HCT116 (cell line): ENCODE results near the gene SFTPD. TPM values are rescaled to one million over a fixed set of nuclear protein-coding genes. Genes with fewer than 3 reads are reported as not detected.

Source experiments
- ATAC-seq: fragments of 200-7000 bp; cut with Tn5 transposase; 2 replicates; pipeline ENCODE4 v1.9.1; 2020; ENCODE audit warnings: mild to moderate bottlenecking, moderate library complexity
- BruUV-seq: library from RNA; stranded (reverse); fragments of 400-500 nt; replicated peaks from 2 replicates; lab custom pipeline; 2021; lab: Mats Ljungman, UMichigan
- CTCF ChIA-PET: fragments of 300-600 bp; sonication (Branson Sonifier 250); formaldehyde crosslinking; loops from one replicate; lab custom pipeline; 2021; ENCODE audit warnings: antibody characterized with exemption; lab: Charles Lee
- POLR2A ChIA-PET: fragments of 300-600, 350-600 bp; sonication (Branson Sonifier 250); formaldehyde crosslinking; loops from one replicate; lab custom pipeline; 2021; ENCODE audit warnings: antibody characterized with exemption; lab: Charles Lee
- RAD21 ChIA-PET, 2 experiments: fragments of 300-600 bp; sonication (Branson Sonifier 250); formaldehyde crosslinking; loops; one replicate each; lab custom pipeline; 2023; ENCODE audit warnings: low total read pairs in 2 of 2; ENCODE audit not compliant: uncharacterized antibody in 2 of 2, unreplicated experiment in 2 of 2, low non-redundant PET in 1 of 2; lab: Charles Lee
- DNase-seq: peaks from one replicate; pipeline ENCODE4 v3.0.0-alpha.2; 2010; ENCODE audit warnings: low read depth, low spot score
- H2AFZ ChIP-seq: fragments of 200-600 bp; shearing (Covaris generic), sonication (generic); 2 replicates; pipeline ENCODE4 v1.6.1; 2017; ENCODE audit warnings: low read depth, mixed run types, mixed read lengths, antibody characterized with exemption, low read length; ENCODE audit not compliant: poor library complexity, severe bottlenecking
- H3K27ac ChIP-seq: 2 replicates; pipeline ENCODE4 v1.5.1; 2012; ENCODE audit warnings: low read depth, low read length
- H3K27me3 ChIP-seq: fragments of 200-600 bp; sonication (generic); 2 replicates; pipeline ENCODE4 v1.6.1; 2016; ENCODE audit warnings: mixed run types, low read length, mixed read lengths; ENCODE audit not compliant: insufficient read depth
- H3K36me3 ChIP-seq, 2 experiments: fragments of 200-500 bp in 1 of 2; fragments of 200-600 bp in 1 of 2; sonication (Bioruptor generic) in 1 of 2; sonication (generic) in 1 of 2; 2 replicates each; pipeline versions ENCODE4 v1.5.1 to v1.6.1; 2014 to 2016; ENCODE audit warnings: low read length in 2 of 2, inconsistent platforms in 1 of 2, mixed read lengths in 1 of 2, mixed run types in 1 of 2; ENCODE audit not compliant: insufficient read depth in 2 of 2, control insufficient read depth in 1 of 2
- H3K4me1 ChIP-seq, 2 experiments: fragments of 200-600 bp in 1 of 2; sonication (generic) in 1 of 2; 2 replicates each; pipeline versions ENCODE4 v1.5.1 to v1.6.1; 2012 to 2017; ENCODE audit warnings: low read length in 2 of 2, inconsistent platforms in 1 of 2, mild to moderate bottlenecking in 1 of 2, mixed read lengths in 1 of 2, mixed run types in 1 of 2, moderate library complexity in 1 of 2; ENCODE audit not compliant: insufficient read depth in 2 of 2, control insufficient read depth in 1 of 2
- H3K4me2 ChIP-seq: fragments of 200-600 bp; sonication (generic); 2 replicates; pipeline ENCODE4 v1.6.1; 2017; ENCODE audit warnings: mixed run types, low read length, mixed read lengths
- H3K4me3 ChIP-seq, 2 experiments: fragments of 200-600 bp in 1 of 2; sonication (generic) in 1 of 2; replicated peaks in 1 of 2; 2 replicates each; pipeline ENCODE4 v1.5.1; 2011 to 2016; ENCODE audit warnings: low read length in 2 of 2, control low read depth in 1 of 2, low read depth in 1 of 2, mild to moderate bottlenecking in 1 of 2, mixed read lengths in 1 of 2, mixed run types in 1 of 2
- H3K79me2 ChIP-seq: fragments of 200-600 bp; sonication (generic); 2 replicates; pipeline ENCODE4 v1.6.1; 2017; ENCODE audit warnings: mild to moderate bottlenecking, mixed run types, low read length, moderate library complexity, mixed read lengths; ENCODE audit not compliant: insufficient read depth
- H3K9ac ChIP-seq: fragments of 200-600 bp; sonication (generic); 2 replicates; pipeline ENCODE4 v1.6.1; 2016; ENCODE audit warnings: low read length, mixed read lengths
- H3K9me2 ChIP-seq: fragments of 200-600 bp; sonication (generic), shearing (Covaris generic); 2 replicates; pipeline ENCODE4 v1.6.1; 2017; ENCODE audit warnings: mixed run types, mild to moderate bottlenecking, moderate library complexity; ENCODE audit not compliant: insufficient read depth
- H3K9me3 ChIP-seq, 2 experiments: fragments of 200-500 bp in 1 of 2; fragments of 200-600 bp in 1 of 2; sonication (Bioruptor generic) in 1 of 2; sonication (generic) in 1 of 2; 2 replicates each; pipeline ENCODE4 v1.6.1; 2014 to 2017; ENCODE audit warnings: low read length in 2 of 2, mixed read lengths in 2 of 2, inconsistent platforms in 1 of 2, low read depth in 1 of 2, mild to moderate bottlenecking in 1 of 2, mixed run types in 1 of 2, moderate library complexity in 1 of 2; ENCODE audit not compliant: control insufficient read depth in 1 of 2, insufficient read depth in 1 of 2
- H4K20me1 ChIP-seq: fragments of 200-600 bp; sonication (generic), shearing (Covaris generic); 2 replicates; pipeline ENCODE4 v1.6.1; 2017; ENCODE audit warnings: mixed run types, mild to moderate bottlenecking, moderate library complexity; ENCODE audit not compliant: insufficient read depth
- CBX3 ChIP-seq: IDR thresholded peaks from 2 replicates; pipeline ENCODE4 v1.6.1; 2012; ENCODE audit warnings: low read depth
- CEBPB ChIP-seq: IDR thresholded peaks from 2 replicates; pipeline ENCODE4 v1.6.1; 2012; ENCODE audit warnings: low read depth
- CTCF ChIP-seq, 3 experiments: fragments of 200-600 bp in 1 of 3; sonication (generic) in 1 of 3; IDR thresholded peaks in 2 of 3; conservative IDR thresholded peaks in 1 of 3; 2 replicates each; pipeline ENCODE4 v1.5.1; 2012 to 2017; ENCODE audit warnings: low read depth in 2 of 3, low read length in 2 of 3, antibody characterized with exemption in 1 of 3, borderline replicate concordance in 1 of 3, control low read depth in 1 of 3, mild to moderate bottlenecking in 1 of 3, mixed read lengths in 1 of 3, mixed run types in 1 of 3, moderate library complexity in 1 of 3; ENCODE audit not compliant: insufficient read depth in 1 of 3
- EGR1 ChIP-seq: IDR thresholded peaks from 2 replicates; pipeline ENCODE4 v1.6.1; 2012; ENCODE audit warnings: low read depth
- EZH2 ChIP-seq: fragments of 200-600 bp; sonication (generic); IDR thresholded peaks from 2 replicates; pipeline ENCODE4 v1.6.1; 2017; ENCODE audit warnings: antibody characterized with exemption, mixed run types
- JUND ChIP-seq: IDR thresholded peaks from 2 replicates; pipeline ENCODE4 v1.6.1; 2012
- SRF ChIP-seq: IDR thresholded peaks from 2 replicates; pipeline ENCODE4 v1.6.1; 2012; ENCODE audit warnings: low read depth
- YY1 ChIP-seq: IDR thresholded peaks from 2 replicates; pipeline ENCODE4 v1.6.1; 2011; ENCODE audit warnings: low read length, low read depth, moderate library complexity, mild to moderate bottlenecking; ENCODE audit not compliant: insufficient replicate concordance; ENCODE audit errors: extremely low read depth
- ZFX ChIP-seq: fragments of 450-650 bp; IDR thresholded peaks from 2 replicates; pipeline ENCODE4 v1.6.1; 2017
- intact Hi-C: fragments of 100-400 bp; cut with micrococcal nuclease; formaldehyde crosslinking; loops from 2 replicates; pipeline ENCODE4 v1.10.0; 2022
- total RNA-seq: library from RNA; stranded (reverse); gene quantifications from one replicate; pipeline ENCODE4 v1.2.1, GENCODE V29; 2021; ENCODE audit not compliant: unreplicated experiment
- TF ChIP-seq, protein P1 (sequence below): IDR thresholded peaks from 2 replicates; pipeline ENCODE4 v1.6.1; 2011; ENCODE audit warnings: mild to moderate bottlenecking, low read length, moderate library complexity; ENCODE audit not compliant: insufficient replicate concordance; ENCODE audit errors: extremely low read depth

The SFTPD gene
- total RNA-seq, 1 experiment from 2014 or later = 0.66 TPM

DNA sequence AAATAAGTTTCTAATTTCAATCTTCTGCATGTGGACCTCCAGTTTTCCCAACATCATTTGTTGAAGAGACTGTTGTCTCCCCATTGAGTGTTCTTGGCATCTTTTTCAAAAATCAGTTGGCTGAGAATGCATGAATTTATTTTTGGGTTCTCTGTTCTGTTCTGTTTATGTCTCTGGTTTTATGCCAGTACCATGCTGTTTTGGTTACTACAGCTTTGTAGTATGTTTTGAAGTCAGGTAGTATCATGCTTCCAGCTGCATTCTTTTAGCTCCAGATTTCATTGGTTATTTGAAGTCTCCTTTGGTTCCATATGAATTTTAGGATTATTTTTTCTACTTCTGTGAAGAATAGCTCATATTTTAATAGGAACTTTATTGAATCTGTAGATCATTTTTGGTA, 21.2 kb upstream of the SFTPD start:
- no peaks in the 10 kb centered on the region for H3K36me3 ChIP-seq
- no peaks in the 10 kb centered on the region for H3K4me1 ChIP-seq
- no peak overlapping the region for H3K9ac ChIP-seq
- intact Hi-C loops = no loop called here
- no peaks in the 10 kb centered on the region for H3K9me2 ChIP-seq
- H3K27ac ChIP-seq = no peak overlapping the region
- BruUV-seq = no TSS peak
- no peak for ATAC-seq
- H3K4me3 ChIP-seq = no peak overlapping the region
- RAD21 ChIA-PET = no interaction called here
- CTCF ChIA-PET = no interaction called here
- no peak overlapping the region for H3K4me2 ChIP-seq
- POLR2A ChIA-PET = no interaction called here
- TF ChIP-seq, protein P1, sequence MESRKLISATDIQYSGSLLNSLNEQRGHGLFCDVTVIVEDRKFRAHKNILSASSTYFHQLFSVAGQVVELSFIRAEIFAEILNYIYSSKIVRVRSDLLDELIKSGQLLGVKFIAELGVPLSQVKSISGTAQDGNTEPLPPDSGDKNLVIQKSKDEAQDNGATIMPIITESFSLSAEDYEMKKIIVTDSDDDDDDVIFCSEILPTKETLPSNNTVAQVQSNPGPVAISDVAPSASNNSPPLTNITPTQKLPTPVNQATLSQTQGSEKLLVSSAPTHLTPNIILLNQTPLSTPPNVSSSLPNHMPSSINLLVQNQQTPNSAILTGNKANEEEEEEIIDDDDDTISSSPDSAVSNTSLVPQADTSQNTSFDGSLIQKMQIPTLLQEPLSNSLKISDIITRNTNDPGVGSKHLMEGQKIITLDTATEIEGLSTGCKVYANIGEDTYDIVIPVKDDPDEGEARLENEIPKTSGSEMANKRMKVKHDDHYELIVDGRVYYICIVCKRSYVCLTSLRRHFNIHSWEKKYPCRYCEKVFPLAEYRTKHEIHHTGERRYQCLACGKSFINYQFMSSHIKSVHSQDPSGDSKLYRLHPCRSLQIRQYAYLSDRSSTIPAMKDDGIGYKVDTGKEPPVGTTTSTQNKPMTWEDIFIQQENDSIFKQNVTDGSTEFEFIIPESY = no peak
- TF ChIP-seq ZFX = no peak
- TF ChIP-seq CBX3 = peak; percentile 53; the same call in 1 of the 2 replicates
- H3K27me3 ChIP-seq = no peaks in the 10 kb centered on the region
- no peaks in the 10 kb centered on the region for H4K20me1 ChIP-seq
- H2AFZ ChIP-seq = no peak overlapping the region
- H3K9me3 ChIP-seq = no peaks in the 10 kb centered on the region
- H3K79me2 ChIP-seq = no peaks in the 10 kb centered on the region
- no peak for DNase-seq

DNA sequence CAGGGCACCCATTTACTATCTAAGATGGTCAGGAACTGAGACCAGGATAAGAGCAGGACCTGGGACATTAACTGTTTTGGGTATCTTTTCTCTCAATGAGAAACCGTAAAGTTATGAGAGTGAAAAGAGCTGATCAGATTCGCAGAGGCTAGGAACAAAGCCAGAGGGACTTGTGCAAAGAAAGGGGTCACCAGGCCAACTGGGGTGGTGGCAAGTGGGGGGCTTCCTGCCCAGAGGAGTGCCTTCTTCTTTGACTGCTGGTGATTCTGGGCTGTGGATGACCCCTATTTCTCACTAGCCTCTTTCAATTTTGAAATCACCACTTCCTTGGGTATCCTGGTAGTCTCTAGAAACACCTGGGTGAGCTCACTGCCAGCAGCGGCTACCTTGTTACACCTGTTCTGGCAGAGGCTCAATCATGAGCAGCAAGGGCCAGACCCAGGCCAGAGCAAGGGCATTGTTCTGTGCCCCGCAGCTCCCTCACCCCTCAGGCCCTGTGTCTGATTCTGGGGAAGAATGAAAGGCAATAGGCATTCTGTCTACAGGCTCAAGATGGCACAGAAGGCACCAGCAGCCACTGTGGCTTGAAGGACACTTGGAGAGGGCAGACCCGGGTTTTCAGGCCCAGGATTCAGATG, 999 bp downstream of the SFTPD start:
- ATAC-seq = no peak
- peaks cover 7% of the 10 kb centered on the region; the same call in 1 of the 2 replicates for H3K27me3 ChIP-seq
- ChIA-PET CTCF (no interaction called here), POLR2A (no interaction called here), RAD21 (no interaction called here)
- no peaks in the 10 kb centered on the region for H3K9me2 ChIP-seq
- no peak overlapping the region for H3K4me2 ChIP-seq
- no peaks in the 10 kb centered on the region for H4K20me1 ChIP-seq
- no peak overlapping the region for H3K4me3 ChIP-seq
- H3K36me3 ChIP-seq = no peaks in the 10 kb centered on the region
- H3K9me3 ChIP-seq = no peaks in the 10 kb centered on the region; a peak in 1 of 4 replicates
- no peak overlapping the region for H3K9ac ChIP-seq
- DNase-seq = no peak
- intact Hi-C loops = no loop called here
- no peaks in the 10 kb centered on the region for H3K4me1 ChIP-seq
- no peaks in the 10 kb centered on the region for H3K79me2 ChIP-seq
- no peak overlapping the region for H2AFZ ChIP-seq
- BruUV-seq = no TSS peak
- H3K27ac ChIP-seq = no peak overlapping the region
- TF ChIP-seq ZFX = no peak
- TF ChIP-seq EZH2 = no peak
- no peak for TF ChIP-seq EGR1
- TF ChIP-seq SRF = no peak
- no peak for TF ChIP-seq CEBPB
- TF ChIP-seq, protein P1 = no peak
- no peak for TF ChIP-seq CTCF (IDR thresholded peaks at IDR 0.05 in 2 of 3, conservative IDR thresholded peaks at IDR 0.05 in 1 of 3; ENCODE audit: borderline replicate concordance in 1 of 3, insufficient read depth in 1 of 3, low read depth in 2 of 3, low read length in 2 of 3)
- no peak for TF ChIP-seq CBX3
- no peak for TF ChIP-seq JUND
- TF ChIP-seq YY1 = no peak
